HG02938 (cell line): ENCODE data around the gene DOCK6.

ENCODE experiments used
- ATAC-seq: cut with Tn5 transposase; IDR thresholded peaks from one replicate; pipeline ENCODE4 v1.9.1; 2021; ENCODE audit warnings: mild to moderate bottlenecking, moderate library complexity; ENCODE audit not compliant: unreplicated experiment

Gene DOCK6

DNA sequence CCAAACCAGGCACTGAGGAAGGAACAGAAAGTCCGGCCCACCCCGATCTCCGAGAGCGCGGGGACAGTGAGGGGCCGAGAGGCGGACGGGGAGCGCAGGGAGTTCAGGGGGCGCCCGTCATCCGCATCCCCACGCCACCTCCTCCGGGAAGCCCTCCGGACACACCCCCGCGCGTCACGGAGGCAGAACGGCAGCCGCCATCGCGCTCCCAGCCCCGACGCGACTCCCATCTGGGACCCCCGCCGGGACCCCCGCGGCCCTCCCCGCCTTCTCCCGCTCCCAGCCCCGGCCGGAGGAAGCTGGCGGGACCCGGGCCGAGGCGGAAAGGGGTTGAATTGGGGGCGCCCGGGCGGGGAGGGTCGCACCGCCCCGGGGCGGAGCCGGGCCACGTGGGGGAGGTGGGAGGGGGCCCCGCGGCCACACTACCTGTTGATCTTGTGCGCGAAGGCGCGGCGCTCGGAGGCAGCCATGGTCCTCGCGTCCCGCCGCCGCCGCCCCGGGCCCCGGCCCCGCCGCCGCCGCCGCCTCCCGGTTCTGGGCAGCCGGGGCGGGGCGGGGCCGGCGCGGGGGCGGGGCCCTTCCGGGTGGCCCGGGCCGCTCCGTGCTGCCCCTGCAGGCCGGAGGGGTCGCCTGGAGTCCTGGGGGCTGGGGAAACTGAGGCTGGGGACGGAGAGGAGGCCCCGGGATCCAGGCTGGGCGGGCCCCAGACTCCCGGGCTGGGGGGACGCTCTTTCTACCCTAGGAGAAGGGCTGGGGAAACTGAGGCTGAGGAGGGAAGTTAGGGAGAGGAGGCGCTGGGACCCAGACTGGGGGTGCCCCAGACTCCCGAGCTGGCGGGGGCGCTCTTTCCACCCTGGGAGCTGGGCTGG, at the start of gene DOCK6:
Gene DOCK6 (minus strand): TSS at position 554 of the 869 bp plus-strand sequence. CDS start 84 bp downstream, at position 470.
- ATAC-seq, result no peak

GRCh38 chr19:11306337-11306736, 44.0 kb upstream of the DOCK6 start:
- no peak for ATAC-seq

GRCh38 chr19:11304936-11305335, 42.6 kb upstream of the DOCK6 start:
- no peak for ATAC-seq

- ATAC-seq, result no peak
Observed at GRCh38 chr19:11300811-11301120, 38.4 kb upstream of the DOCK6 start.

DNA sequence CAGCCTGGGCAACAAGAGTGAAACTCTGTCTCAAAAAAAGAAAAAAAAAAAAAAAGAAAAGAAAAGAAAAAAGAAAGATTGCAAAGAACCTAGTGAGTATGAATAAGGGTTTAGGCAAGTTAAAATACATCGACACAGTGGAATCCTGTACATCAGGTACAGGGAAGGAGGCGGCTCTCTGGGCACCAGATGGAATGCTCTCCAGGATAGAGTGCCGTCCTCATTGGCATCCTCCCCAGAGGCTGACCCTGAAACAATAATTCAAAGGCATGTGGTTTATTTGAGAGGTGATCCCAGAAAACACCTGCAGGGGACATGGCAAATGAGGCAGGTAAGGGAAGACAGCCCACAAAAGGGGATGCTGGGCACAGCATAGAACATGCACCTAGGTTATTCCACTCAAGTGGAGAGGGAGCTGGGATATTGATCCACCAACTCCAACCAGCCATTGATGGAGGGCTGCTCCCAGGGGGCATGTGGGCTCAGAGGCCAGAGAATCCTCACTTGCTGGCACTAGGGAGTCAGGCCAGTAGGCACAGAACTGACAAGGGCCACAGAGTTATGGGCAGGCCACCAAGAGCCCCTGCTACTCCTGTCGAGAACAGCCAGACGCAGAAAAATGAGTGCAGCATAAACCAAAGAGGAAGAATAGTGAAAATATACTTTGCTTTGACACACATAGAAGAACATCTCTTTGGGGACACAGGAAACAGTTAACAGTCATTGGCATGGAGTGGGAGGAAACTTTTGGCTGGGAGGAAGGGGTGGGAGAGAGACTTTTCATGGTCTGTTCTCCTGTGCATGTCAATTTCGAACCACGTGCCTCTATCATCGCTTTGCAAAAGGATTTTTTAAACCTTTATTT, 37.9 kb upstream of the DOCK6 start:
- ATAC-seq, result no peak

DNA sequence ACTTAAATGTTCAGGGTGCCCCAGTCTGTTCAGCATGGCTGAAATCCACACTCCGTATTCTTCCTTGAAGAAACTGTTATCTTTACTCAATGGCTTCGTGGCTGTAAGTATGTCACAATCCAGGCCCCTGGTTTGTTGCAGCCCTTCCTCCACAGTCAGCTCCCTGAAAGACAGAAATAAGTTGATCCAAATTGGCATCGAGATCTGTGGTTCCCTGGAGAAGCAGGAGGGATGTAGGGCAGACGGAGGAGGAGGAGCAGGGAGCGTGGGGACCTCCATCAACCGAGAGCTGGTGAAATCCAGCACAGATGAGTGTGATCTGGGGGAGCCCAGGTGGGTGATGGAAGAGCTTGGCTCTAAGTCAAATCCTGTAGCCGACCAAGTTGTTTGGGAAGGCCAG, 33.9 kb upstream of the DOCK6 start:
- no peak for ATAC-seq

- no peak for ATAC-seq
Observed at GRCh38 chr19:11295665-11296245, 33.4 kb upstream of the DOCK6 start, which contains the start of gene TSPAN16. TSS of gene TSPAN16 (plus strand) at chr19:11296160. CDS start at chr19:11296298, 138 bp downstream.

- ATAC-seq, result no peak
Observed at GRCh38 chr19:11295180-11295579, 32.9 kb upstream of the DOCK6 start.

GRCh38 chr19:11293433-11294389, 31.4 kb upstream of the DOCK6 start:
- no peak for ATAC-seq

- no peak for ATAC-seq
Observed at GRCh38 chr19:11291991-11292390, 29.7 kb upstream of the DOCK6 start.

- ATAC-seq, result no peak
Observed at GRCh38 chr19:11291415-11291814, 29.1 kb upstream of the DOCK6 start.

GRCh38 chr19:11290256-11290655, 27.9 kb upstream of the DOCK6 start:
- no peak for ATAC-seq

DNA sequence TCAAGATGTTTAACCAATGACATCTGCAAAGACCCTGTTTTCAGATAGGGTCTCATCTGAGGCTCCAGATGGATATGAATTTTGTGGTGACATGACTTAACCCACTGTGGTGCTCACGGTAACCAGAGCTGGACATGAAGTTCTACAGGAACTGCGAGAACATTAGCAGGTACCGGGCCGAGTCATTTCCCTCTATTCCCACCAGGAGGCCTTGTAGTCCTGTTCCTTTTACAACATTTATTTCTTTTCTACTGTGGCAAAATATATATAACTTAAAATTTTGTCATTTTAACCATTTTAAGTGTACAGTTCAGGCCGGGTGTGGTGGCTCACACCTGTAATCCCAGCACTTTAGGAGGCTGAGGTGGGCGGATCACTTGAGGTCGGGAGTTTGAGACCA, 26.0 kb upstream of the DOCK6 start:
- ATAC-seq, result no peak

- no peak for ATAC-seq
Observed at GRCh38 chr19:11286312-11286974, 24.1 kb upstream of the DOCK6 start.

DNA sequence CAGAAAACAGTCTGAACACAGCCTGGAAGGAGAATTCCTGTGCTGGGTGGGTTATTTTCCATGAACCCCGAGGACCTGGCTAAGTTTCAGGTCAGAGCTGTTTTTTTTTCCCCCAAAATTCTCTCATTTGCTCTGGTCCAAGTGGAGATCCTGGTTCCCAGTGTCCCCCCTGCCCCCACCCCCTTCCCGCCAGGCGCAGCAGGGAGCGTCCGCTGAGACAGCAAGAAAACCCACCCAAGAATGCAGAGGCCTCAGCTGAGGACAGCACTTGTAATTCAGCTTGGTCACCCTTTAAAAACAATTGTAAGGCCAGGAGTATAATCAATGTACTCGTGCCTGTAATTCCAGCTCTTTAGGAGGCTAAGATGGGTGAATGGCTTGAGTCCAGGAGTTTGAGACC, 22.2 kb upstream of the DOCK6 start:
- no peak for ATAC-seq

DNA sequence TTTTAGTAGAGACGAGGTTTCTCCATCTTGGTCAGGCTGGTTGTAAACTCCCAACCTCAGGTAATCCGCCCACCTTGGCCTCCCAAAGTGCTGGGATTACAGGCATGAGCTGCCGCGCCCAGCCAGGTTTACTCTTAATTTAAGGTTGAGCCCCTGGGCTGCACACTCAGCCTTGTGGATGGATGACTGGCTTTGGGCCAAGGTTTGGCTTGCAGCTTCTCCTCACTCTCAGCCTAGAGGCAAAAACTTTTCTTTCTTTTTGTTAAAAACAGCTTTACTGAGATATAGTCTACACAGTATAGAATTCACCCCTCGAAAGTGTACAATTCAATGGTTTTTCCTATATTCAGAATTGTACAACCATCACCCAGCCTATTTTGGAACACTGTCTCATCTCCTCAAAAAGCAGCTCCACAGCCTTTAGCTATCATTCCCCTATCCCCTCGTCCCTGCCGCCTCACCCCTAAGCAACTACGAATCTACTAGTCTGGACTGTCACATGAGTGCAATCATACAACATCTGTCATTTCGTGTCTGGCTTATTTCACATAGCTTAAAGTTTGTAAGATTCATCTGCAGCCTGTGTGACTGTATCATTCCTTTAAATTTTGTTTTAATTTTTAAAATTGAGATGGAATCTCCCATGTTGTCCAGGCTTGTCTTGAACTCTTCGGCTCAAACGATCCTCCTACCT, 19.2 kb upstream of the DOCK6 start:
- no peak for ATAC-seq

DNA sequence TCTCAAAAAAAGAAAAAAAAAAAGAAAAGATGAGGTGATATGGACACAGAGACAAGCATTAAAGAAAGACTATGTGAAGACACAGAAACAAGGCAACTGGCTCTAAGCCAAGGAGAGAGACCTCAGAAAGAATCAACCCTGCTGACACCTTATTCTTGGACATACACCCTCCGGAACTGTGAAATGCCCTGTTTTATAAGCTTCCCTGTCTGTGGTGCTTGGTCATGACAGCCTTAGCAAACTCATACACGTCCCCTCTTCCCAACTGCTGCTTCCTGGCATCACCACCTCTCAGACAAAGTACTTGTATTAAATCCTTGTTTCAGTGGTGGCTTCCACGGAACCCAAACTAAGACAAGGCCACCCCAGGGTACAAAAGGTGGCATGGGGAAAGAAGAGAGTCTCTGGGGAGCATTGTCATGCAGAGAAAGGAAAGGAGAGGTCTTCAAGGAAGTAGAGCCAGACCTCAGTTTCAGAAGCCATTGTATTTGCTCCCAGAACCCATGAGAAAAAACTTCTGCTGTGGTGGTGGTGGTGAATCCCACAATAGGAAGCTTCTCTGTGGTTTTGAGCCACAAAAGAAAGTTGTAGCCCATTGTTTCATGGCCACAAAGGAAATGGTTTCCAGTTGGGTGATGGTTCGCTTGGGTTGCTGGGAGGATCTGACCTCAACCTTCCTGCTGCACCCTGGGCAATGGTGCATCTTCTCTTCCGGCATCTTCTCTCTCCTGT, 17.3 kb upstream of the DOCK6 start:
- ATAC-seq, result no peak

- ATAC-seq, result no peak
Observed at GRCh38 chr19:11278670-11279069, 16.3 kb upstream of the DOCK6 start.
